HG02885 (cell line): ENCODE results near the gene KLHDC7B.
A peak's percentile ranks its signal among the peaks of the same experiment; 100 is the strongest.

Experiments used
- ATAC-seq: cut with Tn5 transposase; IDR thresholded peaks from one replicate; pipeline ENCODE4 v1.9.1; 2021; ENCODE audit warnings: mild to moderate bottlenecking; ENCODE audit not compliant: unreplicated experiment, poor library complexity

Gene KLHDC7B

GRCh38 chr22:50583294-50583861 lies 37.7 kb downstream of the KLHDC7B start:
- ATAC-seq = peak; percentile 27

GRCh38 chr22:50584106-50585096 lies 38.7 kb downstream of the KLHDC7B start:
- no peak for ATAC-seq

- no peak for ATAC-seq
Observed at GRCh38 chr22:50585238-50585637, 39.5 kb downstream of the KLHDC7B start.

GRCh38 chr22:50585781-50586180 lies 40.1 kb downstream of the KLHDC7B start:
- ATAC-seq = no peak

GRCh38 chr22:50586416-50586815 lies 40.7 kb downstream of the KLHDC7B start:
- no peak for ATAC-seq

- no peak for ATAC-seq
Observed at GRCh38 chr22:50587407-50587806, 41.7 kb downstream of the KLHDC7B start.

- ATAC-seq = no peak
Observed at GRCh38 chr22:50595189-50595588, 49.5 kb downstream of the KLHDC7B start.

- ATAC-seq = no peak
Observed at GRCh38 chr22:50597097-50597496, 51.4 kb downstream of the KLHDC7B start.

GRCh38 chr22:50599816-50600455 lies 54.2 kb downstream of the KLHDC7B start:
- no peak for ATAC-seq

- no peak for ATAC-seq
Observed at GRCh38 chr22:50600538-50600937, 54.8 kb downstream of the KLHDC7B start, which contains the start of gene MAPK8IP2. TSS of gene MAPK8IP2 (plus strand) at chr22:50600793. CDS start at chr22:50600819, 26 bp downstream.
